ENCODE data around the gene NQO2. TPM values are rescaled to one million over a fixed set of nuclear protein-coding genes. Genes with fewer than 3 reads are reported as not detected.

NQO2 gene
- total RNA-seq, 2 experiments from 2014 or later, result 23.8 to 24.7 TPM

DNA sequence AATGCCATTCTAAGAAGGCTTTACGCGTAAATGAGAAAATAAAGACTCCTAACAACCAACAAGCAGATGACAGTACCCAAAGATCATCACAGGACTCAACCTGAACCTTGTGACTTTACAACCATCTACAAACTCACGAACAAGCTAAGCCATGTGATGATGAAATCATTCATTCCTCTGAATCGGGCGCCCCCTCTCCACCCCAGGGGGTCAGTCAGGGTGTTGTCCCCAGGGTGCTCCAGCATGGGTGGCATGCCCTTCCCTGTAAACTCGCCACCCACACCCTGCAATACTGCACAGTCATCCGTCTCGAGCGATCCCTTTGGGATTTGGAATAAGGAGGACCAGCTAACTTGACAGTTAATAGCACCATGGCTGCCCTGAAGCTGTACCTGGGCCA lies 40.9 kb upstream of the NQO2 start:
- TF ChIP-seq, protein P1, sequence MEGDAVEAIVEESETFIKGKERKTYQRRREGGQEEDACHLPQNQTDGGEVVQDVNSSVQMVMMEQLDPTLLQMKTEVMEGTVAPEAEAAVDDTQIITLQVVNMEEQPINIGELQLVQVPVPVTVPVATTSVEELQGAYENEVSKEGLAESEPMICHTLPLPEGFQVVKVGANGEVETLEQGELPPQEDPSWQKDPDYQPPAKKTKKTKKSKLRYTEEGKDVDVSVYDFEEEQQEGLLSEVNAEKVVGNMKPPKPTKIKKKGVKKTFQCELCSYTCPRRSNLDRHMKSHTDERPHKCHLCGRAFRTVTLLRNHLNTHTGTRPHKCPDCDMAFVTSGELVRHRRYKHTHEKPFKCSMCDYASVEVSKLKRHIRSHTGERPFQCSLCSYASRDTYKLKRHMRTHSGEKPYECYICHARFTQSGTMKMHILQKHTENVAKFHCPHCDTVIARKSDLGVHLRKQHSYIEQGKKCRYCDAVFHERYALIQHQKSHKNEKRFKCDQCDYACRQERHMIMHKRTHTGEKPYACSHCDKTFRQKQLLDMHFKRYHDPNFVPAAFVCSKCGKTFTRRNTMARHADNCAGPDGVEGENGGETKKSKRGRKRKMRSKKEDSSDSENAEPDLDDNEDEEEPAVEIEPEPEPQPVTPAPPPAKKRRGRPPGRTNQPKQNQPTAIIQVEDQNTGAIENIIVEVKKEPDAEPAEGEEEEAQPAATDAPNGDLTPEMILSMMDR (IDR thresholded peaks at IDR 0.05), result no peak
- peaks cover 9% of the 10 kb centered on the region for H3K36me3 Mint-ChIP-seq (ENCODE audit: low read depth)
- no peak for ATAC-seq
- intact Hi-C loops (cut with micrococcal nuclease), result no loop called here
- DNase-seq, result no peak
- no peaks in the 10 kb centered on the region for H3K27me3 Mint-ChIP-seq
- ChIA-PET CTCF (interaction anchor here (0.8 to 1.7 kb wide), 2 partner anchors 28 to 45 kb away, joined by 3 to 6 read pairs; no protein-coding TSS in a partner anchor), POLR2A (interaction anchor here (0.8 to 1.7 kb wide), 4 partner anchors 13 to 31 kb away, joined by 3 to 5 read pairs (median 4); partner anchors contain the start of gene SERPINB6)
- peaks cover 18% of the 10 kb centered on the region for H3K4me1 Mint-ChIP-seq (ENCODE audit: low read depth)
- H3K27ac Mint-ChIP-seq, result peak overlapping the region; percentile 51
- H3K9me3 Mint-ChIP-seq, result no peaks in the 10 kb centered on the region
- H3K4me3 Mint-ChIP-seq, result no peak overlapping the region

DNA sequence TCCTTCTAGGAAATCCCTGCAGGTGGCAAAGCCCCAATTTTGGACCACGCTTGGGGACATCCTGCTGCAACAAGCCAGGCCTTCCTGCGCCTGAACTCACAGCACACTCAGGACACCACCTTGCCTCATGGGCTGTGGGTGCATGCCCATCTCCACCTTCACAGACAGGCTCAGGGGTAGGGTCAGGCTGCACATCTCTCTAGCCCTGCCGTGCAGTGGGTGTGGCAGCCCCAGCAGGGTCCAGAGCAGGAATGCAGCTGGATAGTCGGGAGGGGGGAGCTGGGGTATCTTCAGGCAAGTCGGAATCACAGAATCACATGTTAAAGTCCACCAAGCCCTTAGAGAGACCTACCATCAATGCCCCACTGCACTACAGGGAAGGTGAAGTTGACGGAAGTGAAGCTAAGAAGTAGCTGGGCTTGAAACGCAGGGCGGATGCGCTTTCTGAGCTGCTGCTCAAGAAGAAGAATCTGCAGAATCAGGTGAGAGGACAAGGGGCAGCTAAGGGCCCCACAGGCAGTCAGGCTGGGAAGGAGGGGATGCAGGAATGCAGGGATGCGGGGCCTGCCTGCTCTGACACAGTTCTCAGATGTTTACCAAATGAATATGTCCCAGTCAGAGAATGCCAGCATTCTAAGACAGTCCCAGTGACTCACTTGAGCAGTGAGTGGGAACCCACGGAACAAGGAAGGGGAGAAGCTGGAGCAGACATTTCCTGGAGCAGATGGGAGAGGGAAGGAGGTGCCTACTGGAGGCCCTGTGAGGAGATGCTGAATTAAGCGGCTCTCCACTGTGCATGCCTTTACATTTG lies 39.6 kb upstream of the NQO2 start:
- DNase-seq, result no peak
- POLR2A ChIA-PET, result interaction anchor here (0.5 to 1.3 kb wide), 3 partner anchors 9 to 153 kb away, joined by 3 to 6 read pairs (median 5); partner anchors contain the start of gene SERPINB6

DNA sequence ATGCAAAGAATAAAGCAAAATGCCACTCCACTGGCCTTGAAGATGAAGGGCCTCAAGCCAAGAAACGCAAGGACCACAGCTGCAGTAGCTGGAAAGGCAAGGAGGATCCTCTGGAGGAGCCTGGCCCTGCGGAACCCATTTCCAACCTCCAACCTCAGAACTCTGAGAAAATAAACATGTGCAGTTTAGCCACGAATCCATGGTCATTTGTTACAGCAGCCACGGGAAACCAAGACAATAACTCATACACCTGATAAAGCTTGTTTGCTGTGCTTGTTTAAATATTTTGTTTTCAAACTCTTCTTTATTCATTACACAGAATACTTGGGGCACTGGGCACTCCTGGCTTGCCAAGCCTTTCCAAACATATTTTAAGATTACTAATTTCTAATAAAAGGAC lies 38.8 kb upstream of the NQO2 start:
- H3K36me3 Mint-ChIP-seq (ENCODE audit: low read depth), result peaks cover 7% of the 10 kb centered on the region
- H3K4me1 Mint-ChIP-seq (ENCODE audit: low read depth), result peaks cover 23% of the 10 kb centered on the region
- no peak overlapping the region for H3K4me3 Mint-ChIP-seq
- no peak for ATAC-seq
- no peak overlapping the region for H3K27ac Mint-ChIP-seq
- DNase-seq, result no peak
- ChIA-PET POLR2A (interaction anchor here (0.5 to 1.3 kb wide), 3 partner anchors 9 to 152 kb away, joined by 3 to 6 read pairs (median 5); partner anchors contain the start of gene SERPINB6), CTCF (interaction anchor here (1.0 to 1.9 kb wide), 2 partner anchors 9 to 15 kb away, joined by 3 to 8 read pairs; no protein-coding TSS in a partner anchor)
- intact Hi-C loops (cut with micrococcal nuclease), result no loop called here
- H3K27me3 Mint-ChIP-seq, result no peaks in the 10 kb centered on the region
- no peaks in the 10 kb centered on the region for H3K9me3 Mint-ChIP-seq
- TF ChIP-seq, protein P1 (IDR thresholded peaks at IDR 0.05), result no peak

More for the DNA sequence above, 39.6 kb upstream of the NQO2 start:
- H3K4me3 Mint-ChIP-seq, result no peak overlapping the region
- intact Hi-C loops (cut with micrococcal nuclease), result no loop called here
- no peaks in the 10 kb centered on the region for H3K9me3 Mint-ChIP-seq
- peaks cover 21% of the 10 kb centered on the region for H3K4me1 Mint-ChIP-seq (ENCODE audit: low read depth)
- no peak for ATAC-seq
- no peaks in the 10 kb centered on the region for H3K27me3 Mint-ChIP-seq
- peaks cover 7% of the 10 kb centered on the region for H3K36me3 Mint-ChIP-seq (ENCODE audit: low read depth)
- CTCF ChIA-PET, result interaction anchor here (1.0 to 1.9 kb wide), 2 partner anchors 8 to 16 kb away, joined by 3 to 8 read pairs; no protein-coding TSS in a partner anchor
- H3K27ac Mint-ChIP-seq, result no peak overlapping the region
- TF ChIP-seq, protein P1 (IDR thresholded peaks at IDR 0.05), result no peak

DNA sequence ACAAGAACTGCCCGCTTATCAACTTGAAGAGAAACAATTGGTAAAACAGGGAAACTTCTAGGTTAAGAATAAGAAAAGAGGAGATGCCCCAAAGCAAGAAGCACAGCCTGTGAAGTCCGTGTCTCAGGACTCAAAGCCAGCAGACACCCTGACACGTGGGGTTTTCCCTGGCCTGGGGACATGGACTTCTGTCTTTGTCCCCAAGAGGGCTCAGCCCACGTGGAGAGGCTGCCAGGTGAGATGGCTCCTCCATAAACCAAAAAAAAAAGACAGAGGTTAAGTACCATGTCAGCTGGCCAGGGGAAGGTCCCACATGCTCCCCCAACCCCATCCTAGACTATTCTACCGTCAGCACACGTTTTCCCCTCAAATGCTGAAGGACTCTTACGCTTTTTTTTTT lies 38.2 kb upstream of the NQO2 start:
- ATAC-seq, result no peak

More for the DNA sequence above, 38.2 kb upstream of the NQO2 start:
- peaks cover 4% of the 10 kb centered on the region for H3K36me3 Mint-ChIP-seq (ENCODE audit: low read depth)
- TF ChIP-seq, protein P1 (IDR thresholded peaks at IDR 0.05), result no peak
- H3K4me1 Mint-ChIP-seq (ENCODE audit: low read depth), result peaks cover 26% of the 10 kb centered on the region
- no peaks in the 10 kb centered on the region for H3K9me3 Mint-ChIP-seq
- ChIA-PET POLR2A (interaction anchor here (1.3 kb wide), 1 partner anchor 10 kb away, joined by 5 read pairs; the partner anchor contains the start of gene SERPINB6), CTCF (interaction anchor here (1.9 kb wide), 1 partner anchor 9 kb away, joined by 8 read pairs; no protein-coding TSS in a partner anchor)
- H3K27ac Mint-ChIP-seq, result no peak overlapping the region
- no peak overlapping the region for H3K4me3 Mint-ChIP-seq
- no peak for DNase-seq
- H3K27me3 Mint-ChIP-seq, result no peaks in the 10 kb centered on the region
- intact Hi-C loops (cut with micrococcal nuclease), result no loop called here
